Glomerular endothelial cell (primary cell): ENCODE measurements around the gene LILRB5. TPM values are rescaled to one million over a fixed set of nuclear protein-coding genes. Genes with fewer than 3 reads are reported as not detected.

Experiments
- total RNA-seq: library from RNA; depleted of rRNA; stranded (reverse); fragments of >200 nt; gene quantifications from 2 replicates; pipeline ENCODE4 v1.2.3, GENCODE V29; 2015

LILRB5 gene
- total RNA-seq, 1 donor from 2014 or later, result not detected

Other genes with a start within 250 kb of the LILRB5 start
- not detected in 2 replicates for gene VSTM1, start 193.4 kb downstream of the LILRB5 start, total RNA-seq
- not detected in 2 replicates for gene TARM1, start 175.9 kb downstream of the LILRB5 start, total RNA-seq
- not detected in 2 replicates for gene OSCAR, start 156.5 kb downstream of the LILRB5 start, total RNA-seq
- gene NDUFA3, start 154.4 kb downstream of the LILRB5 start, total RNA-seq, result 11.7 and 26.2 TPM in 2 replicates
- 58.5 and 63.2 TPM in 2 replicates for gene TFPT, start 141.6 kb downstream of the LILRB5 start, total RNA-seq
- gene PRPF31, start 141.5 kb downstream of the LILRB5 start, total RNA-seq, result 57.8 and 66.7 TPM in 2 replicates
- 19.6 and 29.5 TPM in 2 replicates for gene CNOT3, start 119.5 kb downstream of the LILRB5 start, total RNA-seq
- 7.5 and 8.0 TPM in 2 replicates for gene LENG1, start 97.6 kb downstream of the LILRB5 start, total RNA-seq
- gene TMC4, start 84.1 kb downstream of the LILRB5 start, total RNA-seq, result not detected in 2 replicates
- gene MBOAT7, start 67.7 kb downstream of the LILRB5 start, total RNA-seq, result 354 and 361 TPM in 2 replicates
- gene TSEN34, start 66.0 kb downstream of the LILRB5 start, total RNA-seq, result 92.9 and 140 TPM in 2 replicates
- gene RPS9, start 56.4 kb downstream of the LILRB5 start, total RNA-seq, result 1,387 and 1,829 TPM in 2 replicates
- not detected in 2 replicates for gene LILRB3, start 34.3 kb downstream of the LILRB5 start, total RNA-seq
- not detected in 2 replicates for gene LILRA6, start 14.5 kb downstream of the LILRB5 start, total RNA-seq
- not detected in 2 replicates for gene LILRB2, start 23.8 kb upstream of the LILRB5 start, total RNA-seq
- not detected in 2 replicates for gene LILRA5, start 55.9 kb upstream of the LILRB5 start, total RNA-seq
- not detected in 2 replicates for gene LILRA4, start 81.9 kb upstream of the LILRB5 start, total RNA-seq
- not detected in 2 replicates for gene LAIR1, start 107.7 kb upstream of the LILRB5 start, total RNA-seq
- not detected in 2 replicates for gene TTYH1, start 158.2 kb upstream of the LILRB5 start, total RNA-seq
- gene LENG8, start 191.9 kb upstream of the LILRB5 start, total RNA-seq, result 48.2 and 127 TPM in 2 replicates
- 3.7 and 4.1 TPM in 2 replicates for gene LENG9, start 206.5 kb upstream of the LILRB5 start, total RNA-seq
- gene CDC42EP5, start 216.0 kb upstream of the LILRB5 start, total RNA-seq, result 172 and 177 TPM in 2 replicates
- not detected in 2 replicates for gene LAIR2, start 245.6 kb upstream of the LILRB5 start, total RNA-seq